Measurements from ENCODE around the gene IL1B. TPM values are rescaled to one million over a fixed set of nuclear protein-coding genes. Genes with fewer than 3 reads are reported as not detected.

The IL1B gene
- total RNA-seq, 6 donors from 2014 or later, result 0.59 to 27.4 (median 9.6) TPM

DNA sequence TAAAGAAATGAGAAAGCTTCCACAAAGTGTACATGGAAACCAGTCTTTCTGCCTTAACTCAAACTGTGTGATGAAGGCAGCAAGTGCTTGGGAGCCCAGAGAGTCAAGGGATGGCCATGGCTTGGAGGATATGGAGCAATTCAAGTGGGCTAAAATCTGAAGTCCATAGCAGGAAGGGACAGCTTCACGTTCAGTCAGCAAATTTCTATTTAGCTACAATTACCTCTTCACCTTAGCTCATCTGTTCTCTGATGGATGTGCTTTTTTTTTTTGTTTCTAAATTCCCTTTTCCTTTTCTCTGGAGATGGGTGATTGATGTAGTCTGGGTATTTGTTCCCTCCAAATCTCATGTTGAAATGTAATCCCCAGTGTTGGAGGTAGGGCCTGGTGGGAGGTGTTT is 47.4 kb downstream of the IL1B start:
- TF ChIP-seq POLR2A (IDR thresholded peaks at IDR 0.05) (no peak), POLR2AphosphoS5 (IDR thresholded peaks at IDR 0.05) (no peak), EP300 (IDR thresholded peaks at IDR 0.05) (no peak)
- TF ChIP-seq, protein P1, sequence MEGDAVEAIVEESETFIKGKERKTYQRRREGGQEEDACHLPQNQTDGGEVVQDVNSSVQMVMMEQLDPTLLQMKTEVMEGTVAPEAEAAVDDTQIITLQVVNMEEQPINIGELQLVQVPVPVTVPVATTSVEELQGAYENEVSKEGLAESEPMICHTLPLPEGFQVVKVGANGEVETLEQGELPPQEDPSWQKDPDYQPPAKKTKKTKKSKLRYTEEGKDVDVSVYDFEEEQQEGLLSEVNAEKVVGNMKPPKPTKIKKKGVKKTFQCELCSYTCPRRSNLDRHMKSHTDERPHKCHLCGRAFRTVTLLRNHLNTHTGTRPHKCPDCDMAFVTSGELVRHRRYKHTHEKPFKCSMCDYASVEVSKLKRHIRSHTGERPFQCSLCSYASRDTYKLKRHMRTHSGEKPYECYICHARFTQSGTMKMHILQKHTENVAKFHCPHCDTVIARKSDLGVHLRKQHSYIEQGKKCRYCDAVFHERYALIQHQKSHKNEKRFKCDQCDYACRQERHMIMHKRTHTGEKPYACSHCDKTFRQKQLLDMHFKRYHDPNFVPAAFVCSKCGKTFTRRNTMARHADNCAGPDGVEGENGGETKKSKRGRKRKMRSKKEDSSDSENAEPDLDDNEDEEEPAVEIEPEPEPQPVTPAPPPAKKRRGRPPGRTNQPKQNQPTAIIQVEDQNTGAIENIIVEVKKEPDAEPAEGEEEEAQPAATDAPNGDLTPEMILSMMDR (IDR thresholded peaks at IDR 0.05), result no peak
- Histone ChIP-seq H3K27ac (no peak overlapping the region), H3K36me3 (no peaks in the 10 kb centered on the region), H3K4me1 (peaks cover 0 to 9% (median 3%) of the 10 kb centered on the region in 4 donors), H3K4me3 (no peak overlapping the region), H3K9me3 (no peaks in the 10 kb centered on the region), H3K27me3 (no peaks in the 10 kb centered on the region)
- ATAC-seq (ENCODE audit: low FRiP score in 2 of 2) (no peak), DNase-seq (no peak)
- WGBS, 2 donors, result 84 to 93% methylated on average over 1 of the region's 1 CpG

DNA sequence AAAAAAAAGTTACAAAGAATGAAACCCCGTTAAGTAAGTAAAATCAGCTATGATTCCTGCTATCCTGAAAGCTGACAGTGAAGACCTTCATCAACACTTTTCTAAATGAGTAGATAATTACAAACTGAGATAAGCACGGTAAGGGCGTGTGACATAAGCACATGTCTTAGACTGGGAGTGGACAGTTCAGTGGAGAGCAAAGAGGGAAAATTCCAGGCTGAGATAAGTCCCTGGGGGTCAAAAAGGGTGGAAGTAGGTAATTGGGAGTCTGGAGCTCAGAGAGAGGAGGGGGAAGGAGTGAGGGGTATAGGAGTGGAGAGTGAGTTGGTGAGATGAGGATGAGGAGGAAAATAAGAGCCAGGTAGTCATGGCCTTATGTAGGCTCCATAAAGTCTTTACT is 47.9 kb downstream of the IL1B start:
- DNase-seq (no peak), ATAC-seq (ENCODE audit: low FRiP score in 2 of 2) (no peak)
- Histone ChIP-seq H3K27me3 (no peaks in the 10 kb centered on the region), H3K27ac (no peak overlapping the region), H3K4me1 (peaks cover 0 to 4% (median under 1%) of the 10 kb centered on the region in 4 donors), H3K36me3 (no peaks in the 10 kb centered on the region), H3K4me3 (no peak overlapping the region), H3K9me3 (no peaks in the 10 kb centered on the region)
- WGBS, 2 donors, result 82 to 86% methylated on average over 3 of the region's 3 CpGs
- no peak for TF ChIP-seq POLR2AphosphoS5 (IDR thresholded peaks at IDR 0.05)
- TF ChIP-seq EP300 (IDR thresholded peaks at IDR 0.05), result no peak
- TF ChIP-seq POLR2A (IDR thresholded peaks at IDR 0.05), result no peak
- TF ChIP-seq, protein P1 (IDR thresholded peaks at IDR 0.05), result no peak

DNA sequence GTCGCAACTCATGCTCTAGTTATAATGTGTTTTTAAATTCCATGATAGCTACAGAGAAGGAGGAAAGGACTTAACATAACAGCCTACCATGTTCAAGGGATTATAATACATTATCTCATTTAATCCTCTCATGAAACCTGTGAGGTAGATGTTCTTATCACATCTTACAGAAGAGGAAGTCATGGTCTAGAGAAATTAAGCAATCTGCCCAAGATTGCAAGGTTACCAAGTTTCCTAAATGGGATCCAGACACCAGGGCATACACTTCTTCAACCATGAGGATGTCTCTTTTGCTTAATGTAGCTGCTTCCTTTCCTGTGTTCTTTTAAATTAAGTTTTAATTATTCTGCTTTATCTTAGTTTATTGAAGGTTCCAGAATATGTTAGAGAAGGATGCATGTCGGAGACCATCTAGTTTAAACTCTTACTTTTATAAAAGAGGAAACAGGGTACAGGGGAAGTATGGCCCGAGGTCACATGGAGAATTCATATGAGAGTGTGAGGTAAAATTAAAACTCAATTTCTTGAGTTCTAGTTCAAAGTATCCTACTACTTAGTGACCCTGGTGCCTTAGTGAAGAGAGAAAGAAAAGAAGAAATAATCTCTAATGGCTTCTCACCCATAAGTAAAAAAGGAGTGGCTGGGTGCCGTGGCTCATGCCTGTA is 48.7 kb downstream of the IL1B start:
- 65 to 79% methylated on average over 4 of the region's 4 CpGs for WGBS, 2 donors
- TF ChIP-seq POLR2A (IDR thresholded peaks at IDR 0.05) (no peak), EP300 (IDR thresholded peaks at IDR 0.05) (no peak), POLR2AphosphoS5 (IDR thresholded peaks at IDR 0.05) (no peak)
- TF ChIP-seq, protein P1 (IDR thresholded peaks at IDR 0.05), result no peak
- peaks cover 0 to 4% (median 0%) of the 10 kb centered on the region in 4 donors for H3K4me1 ChIP-seq
- ATAC-seq (ENCODE audit: low FRiP score in 2 of 2), result no peak
- no peaks in the 10 kb centered on the region for H3K36me3 ChIP-seq
- no peaks in the 10 kb centered on the region for H3K27me3 ChIP-seq
- no peak for DNase-seq
- no peak overlapping the region for H3K4me3 ChIP-seq
- peak overlapping the region in 2 of 4 donors; percentile 18 to 44 for H3K27ac ChIP-seq
- no peaks in the 10 kb centered on the region for H3K9me3 ChIP-seq

DNA sequence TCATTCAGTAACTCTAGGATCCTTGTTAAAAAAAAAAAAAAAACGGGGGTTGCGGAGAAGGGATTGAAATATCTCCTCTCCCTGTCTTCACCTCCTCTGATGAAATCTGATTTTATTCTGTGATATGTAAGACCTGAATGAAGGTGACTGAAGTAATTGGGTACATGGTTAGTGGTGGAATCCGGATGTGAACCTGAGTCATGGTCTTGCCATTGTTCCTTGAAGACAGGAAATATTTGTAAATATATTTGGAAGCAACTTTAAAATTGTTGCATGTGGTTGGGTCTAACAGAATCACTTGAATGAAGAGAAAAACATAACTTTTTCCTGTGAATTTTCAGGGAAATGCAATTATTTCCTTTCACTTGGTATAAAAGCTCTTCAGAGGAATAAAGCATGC is 49.3 kb downstream of the IL1B start:
- H3K9me3 ChIP-seq, result no peaks in the 10 kb centered on the region
- DNase-seq (no peak), ATAC-seq (ENCODE audit: low FRiP score in 2 of 2) (no peak)
- H3K4me1 ChIP-seq, result peaks cover 0 to 4% (median 0%) of the 10 kb centered on the region in 4 donors
- H3K27ac ChIP-seq, result peak overlapping the region in 1 of 4 donors; percentile 44
- 77 to 86% methylated on average over 3 of the region's 3 CpGs for WGBS, 2 donors
- H3K27me3 ChIP-seq, result no peaks in the 10 kb centered on the region
- no peaks in the 10 kb centered on the region for H3K36me3 ChIP-seq
- TF ChIP-seq POLR2AphosphoS5 (IDR thresholded peaks at IDR 0.05) (no peak), EP300 (IDR thresholded peaks at IDR 0.05) (no peak), POLR2A (IDR thresholded peaks at IDR 0.05) (no peak)
- TF ChIP-seq, protein P1 (IDR thresholded peaks at IDR 0.05), result no peak
- no peak overlapping the region for H3K4me3 ChIP-seq

Measured in upper lobe of left lung (tissue), 6 donors.